K562 (cell line): ENCODE measurements around the gene MYH9. TPM values are rescaled to one million over a fixed set of nuclear protein-coding genes. Genes with fewer than 3 reads are reported as not detected.

Experiments used
- SLC30A9 ChIP-seq: fragments of 250-450 bp; sonication (Bioruptor Pico); IDR thresholded peaks from 2 replicates; pipeline ENCODE4 v1.8.0; 2022; ENCODE audit warnings: mild to moderate bottlenecking, moderate library complexity
- SREBF2 ChIP-seq: sonication (generic); formaldehyde crosslinking; IDR thresholded peaks from 2 replicates; pipeline ENCODE4 v1.4.0; 2020; ENCODE audit warnings: mild to moderate bottlenecking, missing genetic modification reagents
- SRSF1 ChIP-seq: fragments of 200-400 bp; formaldehyde crosslinking; IDR thresholded peaks from 2 replicates; pipeline ENCODE4 v1.6.1; 2017; ENCODE audit warnings: mild to moderate bottlenecking, low read depth, low read length, moderate library complexity
- ZNF232 ChIP-seq: sonication (generic); formaldehyde crosslinking; IDR thresholded peaks from 2 replicates; pipeline ENCODE4 v1.8.0; 2022; ENCODE audit warnings: mild to moderate bottlenecking, missing genetic modification reagents
- polyA plus RNA-seq, 8 experiments: library from polyadenylated mRNA; depleted of rRNA in 4 of 8; stranded (reverse) in 5 of 8; unstranded in 3 of 8; fragments of >200 nt; fragmentation: Nextera tagmentation in 2 of 8; fragmentation: Illumina TruSeq in 1 of 8; extraction: Ambion mirVana in 2 of 8; extraction: Trizol in 1 of 8; gene quantifications; 2 replicates each; pipeline versions ENCODE4 v1.2.1 to v1.2.3, GENCODE V29; 2011 to 2014; ENCODE audit warnings: inconsistent platforms in 1 of 8, missing spikeins in 1 of 8
- total RNA-seq, 7 experiments: library from RNA; depleted of rRNA in 6 of 7; stranded (reverse); fragments of >200 nt in 6 of 7; fragmentation: Illumina TruSeq in 2 of 7; extraction: Trizol in 2 of 7; gene quantifications; 2 replicates each; pipeline versions ENCODE4 v1.2.1 to v1.2.3, GENCODE V29; 2011 to 2021; ENCODE audit warnings: low replicate concordance in 1 of 7
- TF ChIP-seq, protein P1 (sequence below): sonication (generic); formaldehyde crosslinking; IDR thresholded peaks from 2 replicates; pipeline ENCODE4 v1.8.0; 2023; ENCODE audit warnings: missing genetic modification reagents, mild to moderate bottlenecking, borderline replicate concordance
- TF ChIP-seq, protein P2 (sequence below): sonication (generic); formaldehyde crosslinking; IDR thresholded peaks from 2 replicates; pipeline ENCODE4 v1.8.0; 2022; ENCODE audit warnings: mild to moderate bottlenecking, low read depth, missing genetic modification reagents
- TF ChIP-seq, protein P3 (sequence below): fragments of 250-450 bp; sonication (Bioruptor Pico); IDR thresholded peaks from 2 replicates; pipeline ENCODE4 v1.5.0; 2022; ENCODE audit warnings: mild to moderate bottlenecking
- TF ChIP-seq, protein P4 (sequence below): fragments of 150-350 bp; conservative IDR thresholded peaks from 2 replicates; pipeline ENCODE4 v1.6.1; 2014; ENCODE audit warnings: low read length
- TF ChIP-seq, protein P5 (sequence below): fragments of 250-450 bp; sonication (Bioruptor Pico); IDR thresholded peaks from 2 replicates; pipeline ENCODE4 v1.9.0; 2021; ENCODE audit warnings: mild to moderate bottlenecking

MYH9 gene
- total and polyA plus RNA-seq, 9 of the 15 experiments (the other 6 are each of a cell fraction or from before 2014, with no cell fraction given) = 0.71 to 111 (median 24.6) TPM

DNA sequence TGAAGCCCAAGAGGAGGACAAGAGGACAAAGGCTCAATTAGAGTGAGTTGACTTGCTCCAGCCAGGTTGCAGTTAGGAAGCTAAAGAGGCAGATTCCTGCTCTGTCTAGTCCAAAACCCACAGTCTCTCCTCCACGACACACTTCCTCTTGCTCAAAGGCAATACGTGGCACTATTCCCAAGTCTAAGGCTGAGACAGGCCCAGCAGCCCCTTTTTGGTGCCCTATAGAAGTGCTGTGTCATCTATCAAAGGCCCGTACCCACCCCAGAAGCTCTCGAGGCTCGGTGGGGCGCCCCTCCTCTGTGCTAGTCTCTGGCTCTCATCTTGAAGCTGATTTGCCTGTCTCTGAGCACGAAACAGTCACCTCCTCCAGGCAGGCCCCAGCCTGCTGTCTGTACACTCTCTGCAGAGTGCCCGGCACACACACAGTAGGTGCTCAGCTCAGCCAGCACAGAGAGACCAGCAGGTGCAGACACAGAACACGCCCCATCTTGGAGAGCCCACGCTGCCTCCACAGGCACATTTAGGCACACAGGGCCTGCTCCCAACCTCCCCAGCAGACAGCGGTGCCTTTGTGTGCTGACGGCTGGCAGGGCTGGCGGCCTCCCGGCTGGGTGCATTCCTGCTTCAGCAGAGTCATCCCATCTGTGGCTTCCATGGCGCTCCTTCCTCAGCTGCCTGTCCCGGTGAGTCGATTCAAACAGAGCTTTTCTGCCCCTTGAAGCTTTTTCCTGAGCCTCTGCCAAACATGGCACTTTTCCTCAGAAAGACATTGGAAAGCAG, 52.8 kb downstream of the MYH9 start (continued):
- TF ChIP-seq, protein P1, sequence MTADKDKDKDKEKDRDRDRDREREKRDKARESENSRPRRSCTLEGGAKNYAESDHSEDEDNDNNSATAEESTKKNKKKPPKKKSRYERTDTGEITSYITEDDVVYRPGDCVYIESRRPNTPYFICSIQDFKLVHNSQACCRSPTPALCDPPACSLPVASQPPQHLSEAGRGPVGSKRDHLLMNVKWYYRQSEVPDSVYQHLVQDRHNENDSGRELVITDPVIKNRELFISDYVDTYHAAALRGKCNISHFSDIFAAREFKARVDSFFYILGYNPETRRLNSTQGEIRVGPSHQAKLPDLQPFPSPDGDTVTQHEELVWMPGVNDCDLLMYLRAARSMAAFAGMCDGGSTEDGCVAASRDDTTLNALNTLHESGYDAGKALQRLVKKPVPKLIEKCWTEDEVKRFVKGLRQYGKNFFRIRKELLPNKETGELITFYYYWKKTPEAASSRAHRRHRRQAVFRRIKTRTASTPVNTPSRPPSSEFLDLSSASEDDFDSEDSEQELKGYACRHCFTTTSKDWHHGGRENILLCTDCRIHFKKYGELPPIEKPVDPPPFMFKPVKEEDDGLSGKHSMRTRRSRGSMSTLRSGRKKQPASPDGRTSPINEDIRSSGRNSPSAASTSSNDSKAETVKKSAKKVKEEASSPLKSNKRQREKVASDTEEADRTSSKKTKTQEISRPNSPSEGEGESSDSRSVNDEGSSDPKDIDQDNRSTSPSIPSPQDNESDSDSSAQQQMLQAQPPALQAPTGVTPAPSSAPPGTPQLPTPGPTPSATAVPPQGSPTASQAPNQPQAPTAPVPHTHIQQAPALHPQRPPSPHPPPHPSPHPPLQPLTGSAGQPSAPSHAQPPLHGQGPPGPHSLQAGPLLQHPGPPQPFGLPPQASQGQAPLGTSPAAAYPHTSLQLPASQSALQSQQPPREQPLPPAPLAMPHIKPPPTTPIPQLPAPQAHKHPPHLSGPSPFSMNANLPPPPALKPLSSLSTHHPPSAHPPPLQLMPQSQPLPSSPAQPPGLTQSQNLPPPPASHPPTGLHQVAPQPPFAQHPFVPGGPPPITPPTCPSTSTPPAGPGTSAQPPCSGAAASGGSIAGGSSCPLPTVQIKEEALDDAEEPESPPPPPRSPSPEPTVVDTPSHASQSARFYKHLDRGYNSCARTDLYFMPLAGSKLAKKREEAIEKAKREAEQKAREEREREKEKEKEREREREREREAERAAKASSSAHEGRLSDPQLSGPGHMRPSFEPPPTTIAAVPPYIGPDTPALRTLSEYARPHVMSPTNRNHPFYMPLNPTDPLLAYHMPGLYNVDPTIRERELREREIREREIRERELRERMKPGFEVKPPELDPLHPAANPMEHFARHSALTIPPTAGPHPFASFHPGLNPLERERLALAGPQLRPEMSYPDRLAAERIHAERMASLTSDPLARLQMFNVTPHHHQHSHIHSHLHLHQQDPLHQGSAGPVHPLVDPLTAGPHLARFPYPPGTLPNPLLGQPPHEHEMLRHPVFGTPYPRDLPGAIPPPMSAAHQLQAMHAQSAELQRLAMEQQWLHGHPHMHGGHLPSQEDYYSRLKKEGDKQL (CRISPR knock-in tag) = no peak
- TF ChIP-seq, protein P2, sequence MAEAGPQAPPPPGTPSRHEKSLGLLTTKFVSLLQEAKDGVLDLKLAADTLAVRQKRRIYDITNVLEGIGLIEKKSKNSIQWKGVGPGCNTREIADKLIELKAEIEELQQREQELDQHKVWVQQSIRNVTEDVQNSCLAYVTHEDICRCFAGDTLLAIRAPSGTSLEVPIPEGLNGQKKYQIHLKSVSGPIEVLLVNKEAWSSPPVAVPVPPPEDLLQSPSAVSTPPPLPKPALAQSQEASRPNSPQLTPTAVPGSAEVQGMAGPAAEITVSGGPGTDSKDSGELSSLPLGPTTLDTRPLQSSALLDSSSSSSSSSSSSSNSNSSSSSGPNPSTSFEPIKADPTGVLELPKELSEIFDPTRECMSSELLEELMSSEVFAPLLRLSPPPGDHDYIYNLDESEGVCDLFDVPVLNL (CRISPR knock-in tag) = no peak
- TF ChIP-seq SRSF1 = no peak
- TF ChIP-seq SLC30A9 (CRISPR knock-in tag) = no peak
- TF ChIP-seq, protein P3, sequence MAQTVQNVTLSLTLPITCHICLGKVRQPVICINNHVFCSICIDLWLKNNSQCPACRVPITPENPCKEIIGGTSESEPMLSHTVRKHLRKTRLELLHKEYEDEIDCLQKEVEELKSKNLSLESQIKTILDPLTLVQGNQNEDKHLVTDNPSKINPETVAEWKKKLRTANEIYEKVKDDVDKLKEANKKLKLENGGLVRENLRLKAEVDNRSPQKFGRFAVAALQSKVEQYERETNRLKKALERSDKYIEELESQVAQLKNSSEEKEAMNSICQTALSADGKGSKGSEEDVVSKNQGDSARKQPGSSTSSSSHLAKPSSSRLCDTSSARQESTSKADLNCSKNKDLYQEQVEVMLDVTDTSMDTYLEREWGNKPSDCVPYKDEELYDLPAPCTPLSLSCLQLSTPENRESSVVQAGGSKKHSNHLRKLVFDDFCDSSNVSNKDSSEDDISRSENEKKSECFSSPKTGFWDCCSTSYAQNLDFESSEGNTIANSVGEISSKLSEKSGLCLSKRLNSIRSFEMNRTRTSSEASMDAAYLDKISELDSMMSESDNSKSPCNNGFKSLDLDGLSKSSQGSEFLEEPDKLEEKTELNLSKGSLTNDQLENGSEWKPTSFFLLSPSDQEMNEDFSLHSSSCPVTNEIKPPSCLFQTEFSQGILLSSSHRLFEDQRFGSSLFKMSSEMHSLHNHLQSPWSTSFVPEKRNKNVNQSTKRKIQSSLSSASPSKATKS (CRISPR knock-in tag) = no peak
- TF ChIP-seq SREBF2 (CRISPR knock-in tag) = no peak
- no peak for TF ChIP-seq ZNF232 (CRISPR knock-in tag)
- TF ChIP-seq, protein P4, sequence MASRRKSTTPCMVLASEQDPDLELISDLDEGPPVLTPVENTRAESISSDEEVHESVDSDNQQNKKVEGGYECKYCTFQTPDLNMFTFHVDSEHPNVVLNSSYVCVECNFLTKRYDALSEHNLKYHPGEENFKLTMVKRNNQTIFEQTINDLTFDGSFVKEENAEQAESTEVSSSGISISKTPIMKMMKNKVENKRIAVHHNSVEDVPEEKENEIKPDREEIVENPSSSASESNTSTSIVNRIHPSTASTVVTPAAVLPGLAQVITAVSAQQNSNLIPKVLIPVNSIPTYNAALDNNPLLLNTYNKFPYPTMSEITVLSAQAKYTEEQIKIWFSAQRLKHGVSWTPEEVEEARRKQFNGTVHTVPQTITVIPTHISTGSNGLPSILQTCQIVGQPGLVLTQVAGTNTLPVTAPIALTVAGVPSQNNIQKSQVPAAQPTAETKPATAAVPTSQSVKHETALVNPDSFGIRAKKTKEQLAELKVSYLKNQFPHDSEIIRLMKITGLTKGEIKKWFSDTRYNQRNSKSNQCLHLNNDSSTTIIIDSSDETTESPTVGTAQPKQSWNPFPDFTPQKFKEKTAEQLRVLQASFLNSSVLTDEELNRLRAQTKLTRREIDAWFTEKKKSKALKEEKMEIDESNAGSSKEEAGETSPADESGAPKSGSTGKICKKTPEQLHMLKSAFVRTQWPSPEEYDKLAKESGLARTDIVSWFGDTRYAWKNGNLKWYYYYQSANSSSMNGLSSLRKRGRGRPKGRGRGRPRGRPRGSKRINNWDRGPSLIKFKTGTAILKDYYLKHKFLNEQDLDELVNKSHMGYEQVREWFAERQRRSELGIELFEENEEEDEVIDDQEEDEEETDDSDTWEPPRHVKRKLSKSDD = no peak
- TF ChIP-seq, protein P5, sequence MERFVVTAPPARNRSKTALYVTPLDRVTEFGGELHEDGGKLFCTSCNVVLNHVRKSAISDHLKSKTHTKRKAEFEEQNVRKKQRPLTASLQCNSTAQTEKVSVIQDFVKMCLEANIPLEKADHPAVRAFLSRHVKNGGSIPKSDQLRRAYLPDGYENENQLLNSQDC (CRISPR knock-in tag) = no peak
